Activated CD4-positive, alpha-beta T cell treated with anti-CD3 and anti-CD28 coated beads, Interleukin-2, Interleukin-6, amounts not matched to agents 100 ng/mL and 50 ng/mL, durations not matched to agents 16 hours and 8 hours (primary cell): ENCODE data around the gene ODF2.
"Not testable (repeated sequence)": the region's sequence is repeated elsewhere in the genome, so short reads cannot be mapped to it uniquely, and the experiment has no call there.

Source experiments
- DNase-seq: peaks from one replicate; pipeline ENCODE4 v3.0.0-alpha.2; 2020

ODF2 gene

GRCh38 chr9:128455849-128456612, at the start of gene ODF2:
ODF2 (plus strand) TSS chr9:128456006; CDS start chr9:128456092, 86 bp downstream.
- DNase-seq = peak; percentile 99

GRCh38 chr9:128406848-128407391, 48.9 kb upstream of the ODF2 start:
- no peak for DNase-seq

GRCh38 chr9:128408963-128409431, 46.8 kb upstream of the ODF2 start:
- no peak for DNase-seq

- DNase-seq = no peak
These were observed 46.4 kb upstream of the ODF2 start for GRCh38 chr9:128409450-128409849.

- no peak for DNase-seq
These were observed 45.8 kb upstream of the ODF2 start for GRCh38 chr9:128409978-128410377.

- DNase-seq = no peak
These were observed 44.3 kb upstream of the ODF2 start for GRCh38 chr9:128411364-128412119.

- peak; percentile 59 for DNase-seq
These were observed 43.6 kb upstream of the ODF2 start for GRCh38 chr9:128412120-128412790.

- DNase-seq = not testable (repeated sequence)
These were observed 42.1 kb upstream of the ODF2 start for GRCh38 chr9:128413728-128414127.

- no peak for DNase-seq
These were observed 41.3 kb upstream of the ODF2 start for GRCh38 chr9:128414461-128414860.

- no peak for DNase-seq
These were observed 40.5 kb upstream of the ODF2 start for GRCh38 chr9:128415281-128415680.

- no peak for DNase-seq
These were observed 39.8 kb upstream of the ODF2 start for GRCh38 chr9:128416014-128416413.

GRCh38 chr9:128416432-128417019, 39.3 kb upstream of the ODF2 start:
- no peak for DNase-seq

- no peak for DNase-seq
These were observed 36.5 kb upstream of the ODF2 start for GRCh38 chr9:128419061-128419925.

- peak; percentile 71 for DNase-seq
These were observed 35.7 kb upstream of the ODF2 start for GRCh38 chr9:128420060-128420650.

GRCh38 chr9:128420651-128421481, 34.9 kb upstream of the ODF2 start, which contains the start of gene CERCAM:
CERCAM (plus strand) TSS chr9:128420857; CDS start chr9:128420878, 21 bp downstream.
- DNase-seq = peak; percentile 39

GRCh38 chr9:128421482-128421996, 34.3 kb upstream of the ODF2 start:
- DNase-seq = no peak

GRCh38 chr9:128422022-128422782, 33.6 kb upstream of the ODF2 start:
- DNase-seq = not testable (repeated sequence)

- no peak for DNase-seq
These were observed 33.0 kb upstream of the ODF2 start for GRCh38 chr9:128422783-128423150.

GRCh38 chr9:128423356-128423755, 32.5 kb upstream of the ODF2 start:
- not testable (repeated sequence) for DNase-seq
